H1 (cell line): ENCODE results near the gene PPP1R12B.
"Not testable (repeated sequence)": the region's sequence is repeated elsewhere in the genome, so short reads cannot be mapped to it uniquely, and the experiment has no call there.

Experiments used
- CHD1 ChIP-seq: IDR thresholded peaks from 2 replicates; pipeline ENCODE4 v1.6.1; 2012; ENCODE audit warnings: low read depth, low read length, improper control_type of control experiment
- CTCF ChIP-seq, 3 experiments: IDR thresholded peaks; 1 replicate in 2 of 3; 2 replicates in 1 of 3; pipeline versions ENCODE4 v1.5.1 to v1.6.1; 2011; ENCODE audit warnings: low read length in 3 of 3, mild to moderate bottlenecking in 3 of 3, inconsistent platforms in 2 of 3, low read depth in 1 of 3, moderate library complexity in 1 of 3; ENCODE audit not compliant: insufficient read depth in 1 of 3; ENCODE audit errors: control extremely low read depth in 1 of 3
- EP300 ChIP-seq, 2 experiments: IDR thresholded peaks; 1 replicate in 1 of 2; 2 replicates in 1 of 2; pipeline ENCODE4 v1.6.1; 2011 to 2012; ENCODE audit warnings: low read depth in 2 of 2, low read length in 2 of 2, mild to moderate bottlenecking in 2 of 2, borderline replicate concordance in 1 of 2, inconsistent platforms in 1 of 2, moderate library complexity in 1 of 2
- HDAC2 ChIP-seq, 2 experiments: fragments of 300-600 bp in 1 of 2; sonication (generic) in 1 of 2; IDR thresholded peaks; 2 replicates each; pipeline ENCODE4 v1.6.1; 2011 to 2012; ENCODE audit warnings: low read depth in 2 of 2, low read length in 2 of 2, mild to moderate bottlenecking in 2 of 2, moderate library complexity in 2 of 2, borderline replicate concordance in 1 of 2, inconsistent platforms in 1 of 2
- JUN ChIP-seq: IDR thresholded peaks from 2 replicates; pipeline ENCODE4 v1.6.1; 2011; ENCODE audit warnings: low read depth, mild to moderate bottlenecking, improper control_type of control experiment, low read length
- MAX ChIP-seq: IDR thresholded peaks from 2 replicates; pipeline ENCODE4 v1.6.1; 2012; ENCODE audit warnings: inconsistent platforms
- SIRT6 ChIP-seq: IDR thresholded peaks from one replicate; pipeline ENCODE4 v1.7.1; 2012; ENCODE audit warnings: low read length, inconsistent platforms

GRCh38 chr1:202417762-202418201 lies 69.3 kb downstream of the PPP1R12B start:
- not testable (repeated sequence) for TF ChIP-seq CTCF (IDR thresholded peaks at IDR 0.05; ENCODE audit: control extremely low read depth in 1 of 3, insufficient read depth in 1 of 3, low read depth in 1 of 3, low read length in 3 of 3); CHD1; HDAC2 (IDR thresholded peaks at IDR 0.05; ENCODE audit: borderline replicate concordance in 1 of 2, low read depth in 2 of 2, low read length in 2 of 2); JUN; MAX; EP300 (IDR thresholded peaks at IDR 0.05; ENCODE audit: borderline replicate concordance in 1 of 2, low read depth in 2 of 2, low read length in 2 of 2); SIRT6
